ENCODE results near the gene PLAGL1. TPM values are rescaled to one million over a fixed set of nuclear protein-coding genes. Genes with fewer than 3 reads are reported as not detected.
A peak's percentile ranks its signal among the peaks of the same experiment; 100 is the strongest.

Gene PLAGL1
- total RNA-seq, 1 donor from 2014 or later: 29.7 TPM

- no peak for DNase-seq (ENCODE audit: low read depth, low spot score)
- Mint-ChIP-seq H3K27ac (ENCODE audit: unreplicated experiment) (no peak overlapping the region), H3K4me1 (peaks cover 65% of the 10 kb centered on the region), H3K27me3 (ENCODE audit: low read depth) (peaks cover 6% of the 10 kb centered on the region), H3K9me3 (no peaks in the 10 kb centered on the region), H3K4me3 (no peak overlapping the region), H3K36me3 (ENCODE audit: low read depth) (no peaks in the 10 kb centered on the region)
- no peak for TF ChIP-seq CTCF (conservative IDR thresholded peaks at IDR 0.05)
Measured at GRCh38 chr6:143969077-143969476, 39.0 kb downstream of the PLAGL1 start.

- TF ChIP-seq CTCF (conservative IDR thresholded peaks at IDR 0.05): no peak
- Mint-ChIP-seq H3K4me3 (no peak overlapping the region), H3K27me3 (ENCODE audit: low read depth) (peaks cover 9% of the 10 kb centered on the region), H3K4me1 (peaks cover 64% of the 10 kb centered on the region), H3K9me3 (no peaks in the 10 kb centered on the region), H3K27ac (ENCODE audit: unreplicated experiment) (peak overlapping the region; percentile 48), H3K36me3 (ENCODE audit: low read depth) (no peaks in the 10 kb centered on the region)
- no peak for DNase-seq (ENCODE audit: low read depth, low spot score)
Measured at GRCh38 chr6:143967706-143968376, 40.2 kb downstream of the PLAGL1 start.

GRCh38 chr6:143966312-143966711 lies 41.7 kb downstream of the PLAGL1 start:
- Mint-ChIP-seq H3K27ac (ENCODE audit: unreplicated experiment) (no peak overlapping the region), H3K4me3 (no peak overlapping the region), H3K9me3 (no peaks in the 10 kb centered on the region), H3K4me1 (peaks cover 62% of the 10 kb centered on the region), H3K27me3 (ENCODE audit: low read depth) (peaks cover 18% of the 10 kb centered on the region), H3K36me3 (ENCODE audit: low read depth) (no peaks in the 10 kb centered on the region)
- TF ChIP-seq CTCF (conservative IDR thresholded peaks at IDR 0.05): no peak
- DNase-seq (ENCODE audit: low read depth, low spot score): no peak

- Mint-ChIP-seq H3K27me3 (ENCODE audit: low read depth) (peaks cover 19% of the 10 kb centered on the region), H3K27ac (ENCODE audit: unreplicated experiment) (no peak overlapping the region), H3K36me3 (ENCODE audit: low read depth) (no peaks in the 10 kb centered on the region), H3K4me1 (peaks cover 58% of the 10 kb centered on the region), H3K9me3 (no peaks in the 10 kb centered on the region), H3K4me3 (no peak overlapping the region)
- no peak for DNase-seq (ENCODE audit: low read depth, low spot score)
- no peak for TF ChIP-seq CTCF (conservative IDR thresholded peaks at IDR 0.05)
Measured at GRCh38 chr6:143965503-143966171, 42.4 kb downstream of the PLAGL1 start.

GRCh38 chr6:143964674-143965081 lies 43.4 kb downstream of the PLAGL1 start:
- Mint-ChIP-seq H3K4me1 (peaks cover 64% of the 10 kb centered on the region), H3K4me3 (no peak overlapping the region), H3K36me3 (ENCODE audit: low read depth) (no peaks in the 10 kb centered on the region), H3K9me3 (no peaks in the 10 kb centered on the region), H3K27me3 (ENCODE audit: low read depth) (peaks cover 29% of the 10 kb centered on the region), H3K27ac (ENCODE audit: unreplicated experiment) (no peak overlapping the region)
- no peak for TF ChIP-seq CTCF (conservative IDR thresholded peaks at IDR 0.05)
- no peak for DNase-seq (ENCODE audit: low read depth, low spot score)
